Activated T-cell treated with anti-CD3 and anti-CD28 coated beads, Interleukin-2, amount 50 U/mL, for 24 hours (primary cell): ENCODE measurements around the gene ALDH7A1.
"Not testable (repeated sequence)": the region's sequence is repeated elsewhere in the genome, so short reads cannot be mapped to it uniquely, and the experiment has no call there.

ENCODE experiments used
- DNase-seq: peaks from one replicate; pipeline ENCODE4 v3.0.0-alpha.2; 2020
- H3K27ac Mint-ChIP-seq: 2 replicates; pipeline ENCODE4 v1.8.0; 2020; ENCODE audit warnings: mild to moderate bottlenecking, mixed read lengths
- H3K27me3 Mint-ChIP-seq: 2 replicates; pipeline ENCODE4 v1.8.0; 2020; ENCODE audit warnings: mixed read lengths
- H3K36me3 Mint-ChIP-seq: 2 replicates; pipeline ENCODE4 v1.8.0; 2020; ENCODE audit warnings: low read depth, mixed read lengths
- H3K4me1 Mint-ChIP-seq: 2 replicates; pipeline ENCODE4 v1.8.0; 2020; ENCODE audit warnings: low read depth, mixed read lengths
- H3K4me3 Mint-ChIP-seq: 2 replicates; pipeline ENCODE4 v1.8.0; 2020; ENCODE audit warnings: mild to moderate bottlenecking, moderate library complexity, mixed read lengths
- H3K9me3 Mint-ChIP-seq: 2 replicates; pipeline ENCODE4 v1.8.0; 2020; ENCODE audit warnings: mixed read lengths

ALDH7A1 gene

GRCh38 chr5:126594748-126595485, at the start of gene ALDH7A1:
Gene ALDH7A1 (minus strand): TSS chr5:126595219. CDS start chr5:126595198, 21 bp downstream.
- H3K4me3 Mint-ChIP-seq: peak within 1 kb of the TSS; percentile 81
- peaks cover 17% of the 10 kb centered on the region for H3K4me1 Mint-ChIP-seq
- no peaks in the 10 kb centered on the region for H3K36me3 Mint-ChIP-seq
- no peaks in the 10 kb centered on the region for H3K9me3 Mint-ChIP-seq
- H3K27ac Mint-ChIP-seq: peak within 1 kb of the TSS; percentile 44
- peak; percentile 71 for DNase-seq
- peaks cover 3% of the 10 kb centered on the region for H3K27me3 Mint-ChIP-seq

- no peak for DNase-seq
- Mint-ChIP-seq H3K27ac (no peak overlapping the region), H3K9me3 (peaks cover 5% of the 10 kb centered on the region), H3K4me3 (no peak overlapping the region), H3K36me3 (no peaks in the 10 kb centered on the region), H3K4me1 (no peaks in the 10 kb centered on the region), H3K27me3 (peaks cover 2% of the 10 kb centered on the region)
Observed at GRCh38 chr5:126641387-126641786, 46.4 kb upstream of the ALDH7A1 start.

GRCh38 chr5:126640866-126641265, 45.8 kb upstream of the ALDH7A1 start:
- no peak for DNase-seq
- Mint-ChIP-seq H3K4me1 (no peaks in the 10 kb centered on the region), H3K4me3 (no peak overlapping the region), H3K27me3 (peaks cover 2% of the 10 kb centered on the region), H3K36me3 (no peaks in the 10 kb centered on the region), H3K27ac (no peak overlapping the region), H3K9me3 (peaks cover 5% of the 10 kb centered on the region)

GRCh38 chr5:126636956-126637355, 41.9 kb upstream of the ALDH7A1 start:
- no peaks in the 10 kb centered on the region for H3K9me3 Mint-ChIP-seq
- H3K4me3 Mint-ChIP-seq: no peak overlapping the region
- DNase-seq: no peak
- H3K27me3 Mint-ChIP-seq: peaks cover 2% of the 10 kb centered on the region
- H3K36me3 Mint-ChIP-seq: no peaks in the 10 kb centered on the region
- no peaks in the 10 kb centered on the region for H3K4me1 Mint-ChIP-seq
- H3K27ac Mint-ChIP-seq: no peak overlapping the region

- H3K27ac Mint-ChIP-seq: no peak overlapping the region
- DNase-seq: no peak
- no peaks in the 10 kb centered on the region for H3K4me1 Mint-ChIP-seq
- no peaks in the 10 kb centered on the region for H3K36me3 Mint-ChIP-seq
- H3K27me3 Mint-ChIP-seq: peaks cover 2% of the 10 kb centered on the region
- H3K4me3 Mint-ChIP-seq: no peak overlapping the region
- H3K9me3 Mint-ChIP-seq: no peaks in the 10 kb centered on the region
Observed at GRCh38 chr5:126635585-126635984, 40.6 kb upstream of the ALDH7A1 start.

GRCh38 chr5:126633552-126633951, 38.5 kb upstream of the ALDH7A1 start:
- Mint-ChIP-seq H3K4me1 (no peaks in the 10 kb centered on the region), H3K36me3 (no peaks in the 10 kb centered on the region), H3K27me3 (peaks cover 2% of the 10 kb centered on the region), H3K9me3 (no peaks in the 10 kb centered on the region), H3K27ac (no peak overlapping the region), H3K4me3 (no peak overlapping the region)
- DNase-seq: no peak

- Mint-ChIP-seq H3K36me3 (peaks cover 5% of the 10 kb centered on the region), H3K27ac (no peak overlapping the region), H3K4me1 (no peaks in the 10 kb centered on the region), H3K4me3 (no peak overlapping the region), H3K9me3 (no peaks in the 10 kb centered on the region), H3K27me3 (peaks cover 2% of the 10 kb centered on the region)
- no peak for DNase-seq
Observed at GRCh38 chr5:126631920-126632319, 36.9 kb upstream of the ALDH7A1 start.

GRCh38 chr5:126628102-126628501, 33.1 kb upstream of the ALDH7A1 start:
- H3K4me3 Mint-ChIP-seq: no peak overlapping the region
- no peaks in the 10 kb centered on the region for H3K9me3 Mint-ChIP-seq
- H3K36me3 Mint-ChIP-seq: peaks cover 39% of the 10 kb centered on the region
- DNase-seq: no peak
- no peak overlapping the region for H3K27ac Mint-ChIP-seq
- no peaks in the 10 kb centered on the region for H3K27me3 Mint-ChIP-seq
- peaks cover 10% of the 10 kb centered on the region for H3K4me1 Mint-ChIP-seq

- Mint-ChIP-seq H3K27me3 (no peaks in the 10 kb centered on the region), H3K9me3 (no peaks in the 10 kb centered on the region), H3K4me1 (peaks cover 10% of the 10 kb centered on the region), H3K27ac (peak overlapping the region; percentile 77), H3K36me3 (peaks cover 72% of the 10 kb centered on the region), H3K4me3 (no peak overlapping the region)
- no peak for DNase-seq
Observed at GRCh38 chr5:126624534-126624933, 29.5 kb upstream of the ALDH7A1 start.

- no peak for DNase-seq
- H3K36me3 Mint-ChIP-seq: peaks cover 90% of the 10 kb centered on the region
- no peak overlapping the region for H3K27ac Mint-ChIP-seq
- H3K4me3 Mint-ChIP-seq: no peak overlapping the region
- H3K4me1 Mint-ChIP-seq: peaks cover 16% of the 10 kb centered on the region
- no peaks in the 10 kb centered on the region for H3K9me3 Mint-ChIP-seq
- no peaks in the 10 kb centered on the region for H3K27me3 Mint-ChIP-seq
Observed at GRCh38 chr5:126619781-126620180, 24.8 kb upstream of the ALDH7A1 start.

- H3K27me3 Mint-ChIP-seq, H3K4me3 Mint-ChIP-seq, DNase-seq, H3K9me3 Mint-ChIP-seq: not testable (repeated sequence)
- Mint-ChIP-seq H3K27ac (peak overlapping the region; percentile 55), H3K4me1 (peaks cover 16% of the 10 kb centered on the region), H3K36me3 (peaks cover 90% of the 10 kb centered on the region)
Observed at GRCh38 chr5:126617603-126618002, 22.6 kb upstream of the ALDH7A1 start.

GRCh38 chr5:126615286-126615685, 20.3 kb upstream of the ALDH7A1 start:
- Mint-ChIP-seq H3K4me3 (no peak overlapping the region), H3K4me1 (peaks cover 28% of the 10 kb centered on the region), H3K27ac (peak overlapping the region; percentile 75), H3K27me3 (no peaks in the 10 kb centered on the region), H3K36me3 (peaks cover 89% of the 10 kb centered on the region), H3K9me3 (no peaks in the 10 kb centered on the region)
- DNase-seq: no peak

GRCh38 chr5:126613941-126614592, 19.0 kb upstream of the ALDH7A1 start:
- H3K36me3 Mint-ChIP-seq: peaks cover 89% of the 10 kb centered on the region
- no peak overlapping the region for H3K4me3 Mint-ChIP-seq
- H3K27me3 Mint-ChIP-seq: no peaks in the 10 kb centered on the region
- H3K4me1 Mint-ChIP-seq: peaks cover 32% of the 10 kb centered on the region
- DNase-seq: no peak
- no peaks in the 10 kb centered on the region for H3K9me3 Mint-ChIP-seq
- H3K27ac Mint-ChIP-seq: peak overlapping the region; percentile 77

- peaks cover 92% of the 10 kb centered on the region for H3K36me3 Mint-ChIP-seq
- no peak overlapping the region for H3K27ac Mint-ChIP-seq
- no peaks in the 10 kb centered on the region for H3K27me3 Mint-ChIP-seq
- no peak overlapping the region for H3K4me3 Mint-ChIP-seq
- DNase-seq: no peak
- H3K4me1 Mint-ChIP-seq: peaks cover 57% of the 10 kb centered on the region
- no peaks in the 10 kb centered on the region for H3K9me3 Mint-ChIP-seq
Observed at GRCh38 chr5:126610616-126611015, 15.6 kb upstream of the ALDH7A1 start.

- peak overlapping the region; percentile 28 for H3K27ac Mint-ChIP-seq
- no peak for DNase-seq
- peaks cover 92% of the 10 kb centered on the region for H3K36me3 Mint-ChIP-seq
- no peaks in the 10 kb centered on the region for H3K9me3 Mint-ChIP-seq
- no peaks in the 10 kb centered on the region for H3K27me3 Mint-ChIP-seq
- no peak overlapping the region for H3K4me3 Mint-ChIP-seq
- H3K4me1 Mint-ChIP-seq: peaks cover 58% of the 10 kb centered on the region
Observed at GRCh38 chr5:126610160-126610559, 15.1 kb upstream of the ALDH7A1 start.
